K562 (cell line): Measurements from ENCODE around the gene HSD17B1. TPM values are rescaled to one million over a fixed set of nuclear protein-coding genes. Genes with fewer than 3 reads are reported as not detected.

ENCODE experiments used
- ARID3A ChIP-seq: IDR thresholded peaks from 2 replicates; pipeline ENCODE4 v1.6.1; 2012; ENCODE audit warnings: low read depth, low read length, improper control_type of control experiment, borderline replicate concordance
- CBX3 ChIP-seq, 2 experiments: IDR thresholded peaks; 1 replicate in 1 of 2; 2 replicates in 1 of 2; pipeline ENCODE4 v1.6.1; 2012; ENCODE audit warnings: inconsistent platforms in 2 of 2, low read length in 2 of 2, borderline replicate concordance in 1 of 2, control low read depth in 1 of 2
- HES1 ChIP-seq: fragments of 450-650 bp; IDR thresholded peaks from 2 replicates; pipeline ENCODE4 v1.6.1; 2016; ENCODE audit warnings: low read depth, mild to moderate bottlenecking, moderate library complexity
- HMGXB4 ChIP-seq: sonication (generic); formaldehyde crosslinking; IDR thresholded peaks from 2 replicates; pipeline ENCODE4 v1.8.1; 2023; ENCODE audit warnings: mild to moderate bottlenecking, missing genetic modification reagents
- KLF16 ChIP-seq: IDR thresholded peaks from 2 replicates; pipeline ENCODE4 v1.6.1; 2016; ENCODE audit warnings: antibody characterized with exemption
- PML ChIP-seq: IDR thresholded peaks from 2 replicates; pipeline ENCODE4 v1.6.1; 2012; ENCODE audit warnings: low read length, inconsistent platforms
- POLR2AphosphoS5 ChIP-seq: IDR thresholded peaks from 2 replicates; pipeline ENCODE4 v1.6.1; 2011; ENCODE audit warnings: mild to moderate bottlenecking, low read depth, low read length, moderate library complexity; ENCODE audit not compliant: control insufficient read depth, insufficient read depth
- POLR2G ChIP-seq: fragments of 200-400 bp; formaldehyde crosslinking; IDR thresholded peaks from 2 replicates; pipeline ENCODE4 v1.6.1; 2017; ENCODE audit warnings: low read depth, mild to moderate bottlenecking, antibody characterized with exemption, low read length, moderate library complexity
- SAFB ChIP-seq: fragments of 200-400 bp; formaldehyde crosslinking; IDR thresholded peaks from 2 replicates; pipeline ENCODE4 v1.6.1; 2017; ENCODE audit warnings: low read depth, low read length, borderline replicate concordance
- SMC3 ChIP-seq: conservative IDR thresholded peaks from 2 replicates; pipeline ENCODE4 v1.6.1; 2011; ENCODE audit warnings: low read depth, low read length, improper control_type of control experiment; ENCODE audit not compliant: insufficient read depth
- SOX6 ChIP-seq: fragments of 450-650 bp; IDR thresholded peaks from 2 replicates; pipeline ENCODE4 v1.6.1; 2014; ENCODE audit warnings: mild to moderate bottlenecking
- STAG1 ChIP-seq: sonication (generic); formaldehyde crosslinking; IDR thresholded peaks from 2 replicates; pipeline ENCODE4 v1.5.0; 2020; ENCODE audit warnings: missing genetic modification reagents, borderline replicate concordance
- TGIF2 ChIP-seq: sonication (generic); formaldehyde crosslinking; IDR thresholded peaks from 2 replicates; pipeline ENCODE4 v1.8.1; 2022; ENCODE audit warnings: mild to moderate bottlenecking, missing genetic modification reagents, moderate library complexity
- TOE1 ChIP-seq, 2 experiments: fragments of 450-650 bp in 1 of 2; sonication (generic) in 1 of 2; formaldehyde crosslinking in 1 of 2; IDR thresholded peaks; 2 replicates each; pipeline versions ENCODE4 v1.7.1 to v1.8.0; 2016 to 2022; ENCODE audit warnings: borderline replicate concordance in 2 of 2, mild to moderate bottlenecking in 2 of 2, antibody characterized with exemption in 1 of 2, inconsistent platforms in 1 of 2, low read depth in 1 of 2, missing genetic modification reagents in 1 of 2, moderate library complexity in 1 of 2
- VEZF1 ChIP-seq: fragments of 200-800 bp; sonication (Bioruptor generic); IDR thresholded peaks from 2 replicates; pipeline ENCODE4 v1.6.1; 2017; ENCODE audit warnings: missing genetic modification characterization, missing compliant biosample characterization
- ZMIZ1 ChIP-seq, 2 experiments: fragments of 150-350 bp in 1 of 2; IDR thresholded peaks; 2 replicates each; pipeline ENCODE4 v1.6.1; 2012 to 2016; ENCODE audit warnings: low read depth in 2 of 2, low read length in 2 of 2, mild to moderate bottlenecking in 1 of 2, moderate library complexity in 1 of 2
- ZNF589 ChIP-seq: fragments of 200-800 bp; sonication (Bioruptor generic); IDR thresholded peaks from 2 replicates; pipeline ENCODE4 v1.6.1; 2016; ENCODE audit warnings: low read depth, missing genetic modification characterization, missing compliant biosample characterization
- polyA plus RNA-seq, 8 experiments: library from polyadenylated mRNA; depleted of rRNA in 4 of 8; stranded (reverse) in 5 of 8; unstranded in 3 of 8; fragments of >200 nt; fragmentation: Nextera tagmentation in 2 of 8; fragmentation: Illumina TruSeq in 1 of 8; extraction: Ambion mirVana in 2 of 8; extraction: Trizol in 1 of 8; gene quantifications; 2 replicates each; pipeline versions ENCODE4 v1.2.1 to v1.2.3, GENCODE V29; 2011 to 2014; ENCODE audit warnings: inconsistent platforms in 1 of 8, missing spikeins in 1 of 8
- total RNA-seq, 7 experiments: library from RNA; depleted of rRNA in 6 of 7; stranded (reverse); fragments of >200 nt in 6 of 7; fragmentation: Illumina TruSeq in 2 of 7; extraction: Trizol in 2 of 7; gene quantifications; 2 replicates each; pipeline versions ENCODE4 v1.2.1 to v1.2.3, GENCODE V29; 2011 to 2021; ENCODE audit warnings: low replicate concordance in 1 of 7

HSD17B1 gene
- total and polyA plus RNA-seq, 9 of the 15 experiments (the other 6 are each of a cell fraction or from before 2014, with no cell fraction given), result 0.55 to 21.1 (median 3.6) TPM

- TF ChIP-seq SMC3 (peak; percentile 79), ARID3A (0 out of 2 replicates have a peak, but pooled peaks have one; percentile 39), ZNF589 (CRISPR knock-in tag) (0 out of 2 replicates have a peak, but pooled peaks have one; percentile 10), VEZF1 (peak; percentile 49; the same call in 1 of the 2 replicates), STAG1 (peak; percentile 51; the same call in 1 of the 2 replicates), SAFB (0 out of 2 replicates have a peak, but pooled peaks have one; percentile 58), HES1 (no peak), TGIF2 (CRISPR knock-in tag) (no peak), POLR2G (peak; percentile 46), CBX3 (IDR thresholded peaks at IDR 0.05; ENCODE audit: borderline replicate concordance in 1 of 2, low read length in 2 of 2) (peak in 1 of 2 experiments; percentile 51; a peak in 1 of 3 replicates), POLR2AphosphoS5 (peak; percentile 44; the same call in 1 of the 2 replicates), HMGXB4 (CRISPR knock-in tag) (peak; percentile 44; the same call in 1 of the 2 replicates), SOX6 (peak; percentile 65), ZMIZ1 (IDR thresholded peaks at IDR 0.05; ENCODE audit: low read depth in 2 of 2, low read length in 2 of 2) (0 out of 4 replicates have a peak, but pooled peaks of 1 of the 2 experiments have one; percentile 31), PML (peak; percentile 52; the same call in 1 of the 2 replicates), KLF16 (peak; percentile 41; the same call in 1 of the 2 replicates), TOE1 (IDR thresholded peaks at IDR 0.05; ENCODE audit: borderline replicate concordance) (0 out of 2 replicates have a peak, but pooled peaks have one; percentile 46), TOE1 (CRISPR knock-in tag; IDR thresholded peaks at IDR 0.05; ENCODE audit: borderline replicate concordance, low read depth) (no peak)
These were observed 35.2 kb upstream of the HSD17B1 start (continued) for GRCh38 chr17:42517516-42517915.
